Epithelial cell of proximal tubule (primary cell): ENCODE measurements around the gene RAD51AP2. TPM values are rescaled to one million over a fixed set of nuclear protein-coding genes. Genes with fewer than 3 reads are reported as not detected.

Experiments used
- DNase-seq: peaks from one replicate; pipeline ENCODE4 v3.0.0-alpha.2; 2011; ENCODE audit warnings: low read depth
- H3K4me3 ChIP-seq: 2 replicates; pipeline ENCODE4 v1.5.1; 2011; ENCODE audit warnings: low read depth, mild to moderate bottlenecking, low read length
- CTCF ChIP-seq: conservative IDR thresholded peaks from 2 replicates; pipeline ENCODE4 v1.5.1; 2012; ENCODE audit warnings: low read depth, mild to moderate bottlenecking, low read length
- total RNA-seq: library from RNA; depleted of rRNA; stranded (reverse); fragments of >200 nt; gene quantifications from 2 replicates; pipeline ENCODE4 v1.2.3, GENCODE V29; 2015

The RAD51AP2 gene
- total RNA-seq, 1 donor from 2014 or later = not detected

DNA sequence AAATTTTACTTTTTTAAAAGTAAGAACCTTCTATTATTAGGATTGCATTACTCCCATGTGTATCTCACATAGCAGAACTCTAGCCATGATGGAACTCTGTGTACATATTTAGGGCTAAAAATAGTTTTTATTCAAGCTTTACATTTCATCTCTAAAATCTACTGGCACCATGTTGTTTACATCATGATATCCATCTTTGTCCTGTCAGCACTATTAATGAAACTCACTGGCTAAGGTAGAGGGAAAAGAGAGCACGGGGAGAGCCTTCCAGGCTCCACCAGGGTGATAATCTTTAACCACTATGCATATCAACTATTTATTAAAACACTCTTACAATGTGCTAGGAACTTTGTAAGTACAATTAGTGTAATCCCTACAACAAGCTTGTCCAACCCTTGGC is 34.7 kb downstream of the RAD51AP2 start:
- DNase-seq = no peak
- no peak overlapping the region for H3K4me3 ChIP-seq
- TF ChIP-seq CTCF = no peak

DNA sequence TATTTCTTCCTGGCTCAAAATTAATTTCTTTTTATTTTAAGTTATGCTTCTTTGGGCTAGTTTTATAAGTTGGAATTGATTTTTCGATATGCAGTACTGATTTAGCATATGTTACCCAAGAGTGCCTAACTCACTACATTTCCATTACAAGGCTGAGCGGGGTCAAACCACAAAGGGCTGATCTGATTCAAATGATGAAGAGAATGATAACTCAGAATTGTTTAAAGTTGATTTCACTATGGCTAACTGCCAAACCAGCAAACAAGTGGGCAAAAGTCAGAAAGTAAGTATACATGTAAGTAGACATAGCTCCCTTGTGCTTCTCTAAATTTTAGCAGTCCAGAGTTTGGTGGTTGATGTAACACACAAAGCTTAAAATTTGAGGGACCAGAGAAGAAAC is 35.6 kb downstream of the RAD51AP2 start:
- no peak for DNase-seq
- no peak overlapping the region for H3K4me3 ChIP-seq
- TF ChIP-seq CTCF = no peak

GRCh38 chr2:17479875-17480274 is 38.4 kb downstream of the RAD51AP2 start:
- H3K4me3 ChIP-seq = no peak overlapping the region
- DNase-seq = peak; percentile 56
- no peak for TF ChIP-seq CTCF

- TF ChIP-seq CTCF = no peak
- DNase-seq = no peak
- no peak overlapping the region for H3K4me3 ChIP-seq
Observed at GRCh38 chr2:17476830-17477229, 41.4 kb downstream of the RAD51AP2 start.

DNA sequence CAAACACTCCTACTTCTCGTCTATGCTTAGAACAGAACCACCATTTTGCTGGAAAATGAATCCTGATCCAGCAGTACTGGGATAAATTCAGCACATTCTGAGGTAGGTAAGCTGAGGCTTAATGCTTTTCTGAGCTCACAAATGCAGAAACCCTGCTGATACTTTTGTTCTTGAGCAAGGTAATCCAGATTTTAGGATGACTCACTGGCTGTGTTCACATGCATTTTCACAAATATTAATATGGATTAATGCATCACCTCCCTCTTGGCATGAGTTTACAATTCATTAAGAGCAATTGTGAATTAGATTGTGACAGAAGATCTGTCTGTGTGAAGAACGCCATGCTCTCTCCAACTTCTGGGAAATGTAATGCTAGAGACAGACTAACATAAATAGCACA is 42.2 kb downstream of the RAD51AP2 start:
- TF ChIP-seq CTCF = no peak
- H3K4me3 ChIP-seq = no peak overlapping the region
- no peak for DNase-seq

GRCh38 chr2:17475286-17475685 is 43.0 kb downstream of the RAD51AP2 start:
- DNase-seq = no peak
- TF ChIP-seq CTCF = no peak
- H3K4me3 ChIP-seq = no peak overlapping the region

DNA sequence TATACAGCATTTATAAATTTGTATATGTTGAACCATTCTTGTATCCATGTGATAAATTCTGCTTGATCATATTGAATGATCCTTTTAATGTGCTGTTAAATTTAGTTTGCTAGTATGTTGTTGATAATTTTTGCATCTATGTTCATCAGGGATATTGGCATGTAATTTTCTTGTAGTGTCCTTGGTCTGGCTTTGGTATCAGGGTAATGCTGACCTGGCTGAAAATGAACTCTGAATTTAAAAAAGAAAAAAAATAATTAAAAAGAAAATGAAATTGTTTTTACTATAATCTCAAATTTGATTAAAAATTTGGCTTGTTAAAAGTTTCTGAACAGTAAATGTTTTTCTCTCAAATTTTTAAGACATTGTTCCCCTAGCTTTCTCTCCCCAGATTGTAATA is 46.3 kb downstream of the RAD51AP2 start:
- no peak for DNase-seq
- no peak overlapping the region for H3K4me3 ChIP-seq
- no peak for TF ChIP-seq CTCF
